GM15510 (cell line): ENCODE data around the gene GNGT2.

ENCODE experiments used
- POLR2A ChIP-seq: IDR thresholded peaks from 3 replicates; pipeline ENCODE4 v1.6.1; 2011; ENCODE audit warnings: borderline replicate concordance; ENCODE audit not compliant: insufficient read length; ENCODE audit errors: extremely low read depth

The GNGT2 gene

DNA sequence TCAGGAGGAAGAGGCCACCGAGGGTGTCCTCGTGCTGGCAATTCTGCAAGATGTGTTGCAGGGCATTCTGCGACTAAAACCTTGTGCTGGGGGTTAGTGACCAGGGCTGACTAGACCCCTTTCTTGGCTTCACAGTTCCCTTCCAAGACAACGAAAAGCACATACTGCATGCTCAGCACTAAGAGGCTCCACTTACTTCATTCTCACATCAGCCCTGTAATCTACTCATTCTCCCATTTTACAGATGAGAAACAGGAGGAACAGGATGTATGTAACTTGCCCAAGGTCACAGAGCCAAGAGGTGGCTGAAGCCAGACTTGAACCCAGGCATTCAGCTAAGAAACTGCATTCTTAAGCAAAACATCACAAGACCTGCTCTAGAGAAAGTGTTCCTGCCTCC lies 25.5 kb upstream of the GNGT2 start:
- no peak for TF ChIP-seq POLR2A

- no peak for TF ChIP-seq POLR2A
Measured at GRCh38 chr17:49234509-49235080, 24.2 kb upstream of the GNGT2 start.

GRCh38 chr17:49231563-49231894 lies 21.2 kb upstream of the GNGT2 start:
- TF ChIP-seq POLR2A: no peak

- peak; percentile 16 for TF ChIP-seq POLR2A
Measured at GRCh38 chr17:49230636-49231562, 20.5 kb upstream of the GNGT2 start, which contains the start of gene PHOSPHO1. Gene PHOSPHO1 (minus strand): TSS chr17:49230787. CDS start chr17:49226691, 4,096 bp downstream.

DNA sequence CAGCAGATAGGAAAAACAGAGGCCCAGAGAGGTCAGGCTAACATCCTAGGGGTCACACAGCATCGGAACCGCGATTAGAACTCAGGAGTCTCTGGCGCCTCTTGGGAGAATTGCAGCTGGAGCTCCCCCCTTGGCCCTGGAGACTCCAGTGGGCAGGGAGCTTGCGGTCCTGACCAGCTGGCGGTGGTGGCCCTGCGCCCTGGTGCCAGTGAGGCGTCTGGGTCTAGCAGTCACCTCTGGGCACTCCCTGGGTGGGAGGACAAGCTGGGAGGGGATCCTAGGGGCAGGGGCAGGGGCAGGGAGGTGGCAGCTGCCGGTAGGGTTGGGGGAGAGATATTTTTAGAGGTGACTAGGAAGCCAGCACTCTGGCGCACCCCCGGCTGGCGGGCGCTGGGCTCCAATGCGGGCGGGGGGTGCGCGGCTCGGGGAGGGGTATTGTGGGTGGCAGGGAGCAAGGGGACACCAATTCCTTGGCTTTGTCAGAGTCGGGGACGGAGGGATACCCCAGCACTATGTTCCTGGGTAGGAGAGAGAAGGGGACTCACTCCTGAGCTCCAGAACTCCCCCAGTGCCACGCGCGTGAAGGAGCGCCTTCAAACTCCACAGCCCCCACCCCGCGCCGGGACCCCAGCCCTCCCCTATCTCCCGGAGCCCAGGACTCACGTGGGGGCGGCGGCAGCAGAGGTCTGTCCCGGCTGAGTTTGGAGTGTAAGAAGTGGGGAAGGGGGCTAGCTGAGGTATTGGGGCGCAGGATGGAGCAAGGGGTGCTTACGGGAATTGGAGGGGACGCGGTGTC lies 19.6 kb upstream of the GNGT2 start:
- no peak for TF ChIP-seq POLR2A

- no peak for TF ChIP-seq POLR2A
Measured at GRCh38 chr17:49229076-49229804, 18.9 kb upstream of the GNGT2 start.

DNA sequence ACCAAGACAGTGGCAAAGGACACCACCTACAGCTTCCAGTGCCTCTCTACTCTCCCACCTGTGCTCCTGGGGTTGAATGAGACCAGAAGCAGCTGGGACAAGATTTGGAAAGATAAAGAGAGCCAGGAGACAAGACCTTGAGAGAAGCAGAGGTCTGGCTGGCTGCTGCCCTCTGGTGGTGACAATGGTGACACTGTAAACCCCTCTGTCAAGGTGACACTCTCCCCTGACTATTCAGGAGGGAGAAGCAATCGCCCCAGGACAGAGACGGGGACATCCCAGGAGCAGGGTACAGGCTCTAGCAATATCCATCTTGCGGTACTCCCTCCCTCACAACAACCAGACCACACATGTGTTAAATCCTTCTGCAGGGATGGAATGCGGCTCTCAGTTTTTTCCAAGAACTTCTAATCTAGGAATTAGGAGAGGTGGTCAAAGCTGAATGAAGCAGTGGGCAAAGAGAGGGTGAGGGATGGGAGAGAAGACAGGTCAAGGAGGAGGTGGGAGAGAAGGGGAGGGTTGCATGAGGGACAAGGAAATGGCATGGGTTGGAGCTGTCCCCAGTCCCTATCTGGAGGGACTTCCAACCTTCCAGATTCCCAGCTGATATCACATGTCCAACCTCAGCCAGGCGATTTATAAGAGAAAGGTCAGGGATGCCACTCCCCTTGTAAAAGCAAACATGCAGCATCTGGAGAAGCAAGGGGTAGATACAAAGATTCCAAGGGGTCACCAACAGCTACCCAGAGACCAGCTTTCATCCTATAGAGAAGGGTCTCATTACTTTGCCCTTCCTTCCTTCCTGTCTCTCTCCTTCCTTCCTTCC lies 17.3 kb upstream of the GNGT2 start:
- TF ChIP-seq POLR2A: no peak

- TF ChIP-seq POLR2A: no peak
Measured at GRCh38 chr17:49226771-49227435, 16.5 kb upstream of the GNGT2 start.

DNA sequence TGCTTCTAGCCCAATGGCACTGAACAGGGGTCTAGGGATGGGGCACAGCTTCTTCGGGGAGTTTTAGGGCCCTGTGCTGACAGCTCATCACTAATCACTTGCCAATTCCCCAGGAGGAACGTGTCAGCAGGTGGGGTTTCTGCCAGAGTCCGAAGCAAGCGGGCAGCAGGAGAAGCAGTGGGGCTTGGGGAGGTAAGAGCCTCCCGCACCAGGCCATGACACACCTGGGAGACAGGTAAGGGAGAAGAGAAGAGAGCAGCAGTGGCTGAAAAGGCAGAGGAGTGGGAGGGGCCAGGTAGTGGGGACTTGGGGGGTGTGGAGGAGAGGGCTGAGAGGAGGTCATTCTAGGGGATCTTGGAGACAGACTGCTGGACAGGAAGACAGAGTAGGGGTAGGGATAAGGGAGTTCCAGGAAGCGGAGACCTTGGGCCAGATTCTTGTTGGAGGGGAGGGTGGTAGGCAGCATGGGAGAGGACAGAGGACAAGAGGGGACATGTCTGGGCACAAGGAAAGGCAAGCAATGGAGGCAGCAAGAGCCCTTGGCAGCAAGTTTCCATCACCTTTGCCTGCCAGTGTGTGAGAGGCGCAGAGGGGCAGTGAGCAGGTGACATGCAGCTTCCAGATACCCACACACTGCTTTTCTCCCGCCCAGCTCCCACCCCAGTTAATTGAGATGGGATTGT lies 15.3 kb upstream of the GNGT2 start:
- no peak for TF ChIP-seq POLR2A

GRCh38 chr17:49224997-49225337 lies 14.6 kb upstream of the GNGT2 start:
- TF ChIP-seq POLR2A: no peak

GRCh38 chr17:49224198-49224996 lies 14.0 kb upstream of the GNGT2 start:
- peak; percentile 39 for TF ChIP-seq POLR2A
